K562 (cell line): ENCODE data around the gene ACRBP. TPM values are rescaled to one million over a fixed set of nuclear protein-coding genes. Genes with fewer than 3 reads are reported as not detected.
A peak's percentile ranks its signal among the peaks of the same experiment; 100 is the strongest.

Experiments
- ATAC-seq: fragments of 200-7000 bp; cut with Tn5 transposase; 3 replicates; pipeline ENCODE4 v1.9.1; 2020; ENCODE audit warnings: moderate library complexity
- BruUV-seq: library from RNA; stranded (reverse); fragments of 400-500 nt; replicated peaks from 2 replicates; lab custom pipeline; 2021; lab: Mats Ljungman, UMichigan
- CTCF ChIA-PET: fragments of 300-600 bp; formaldehyde crosslinking; extraction: SDS; loops from one replicate; lab custom pipeline; 2021; ENCODE audit warnings: low intra/inter-chr PET ratio; lab: Yijun Ruan, JAX
- POLR2A ChIA-PET: fragments of 300-600, 350-650 bp; sonication (Branson Sonifier 250); formaldehyde crosslinking; extraction: SDS; loops from one replicate; lab custom pipeline; 2021; ENCODE audit warnings: antibody characterized with exemption, inconsistent platforms; lab: Yijun Ruan, JAX
- DNase-seq, 4 experiments: peaks; one replicate each; pipeline versions ENCODE4 v3.0.0 to v3.0.0-alpha.2; 2011 to 2018; ENCODE audit warnings: low spot score in 3 of 4, mixed read lengths in 3 of 4; ENCODE audit errors: extremely low read depth in 1 of 4
- FAIRE-seq: peaks from 2 replicates; lab custom pipeline; 2011; peaks lifted over from hg19 to GRCh38; lab: Jason Lieb, UNC
- H2AFZ ChIP-seq: 2 replicates; pipeline ENCODE4 v1.6.0; 2011; ENCODE audit warnings: low read depth, low read length, control low read depth, inconsistent platforms
- H3K27ac ChIP-seq: fragments of 200-600 bp; 3 replicates; pipeline ENCODE4 v1.8.0; 2011; ENCODE audit warnings: low read depth, mild to moderate bottlenecking, control low read depth, inconsistent platforms, low read length, moderate library complexity, mixed read lengths; ENCODE audit errors: extremely low read depth
- H3K27me3 ChIP-seq, 2 experiments: fragments of 300-600 bp in 1 of 2; 2 replicates in 1 of 2; 3 replicates in 1 of 2; pipeline versions ENCODE4 v1.6.0 to v1.8.0; 2011; ENCODE audit warnings: inconsistent platforms in 2 of 2, low read length in 2 of 2, mild to moderate bottlenecking in 1 of 2, mixed read lengths in 1 of 2, moderate library complexity in 1 of 2; ENCODE audit not compliant: control insufficient read depth in 2 of 2, insufficient read depth in 2 of 2
- H3K36me3 ChIP-seq: fragments of 300-600 bp; 3 replicates; pipeline ENCODE4 v1.8.0; 2011; ENCODE audit warnings: mild to moderate bottlenecking, low read length, inconsistent platforms; ENCODE audit not compliant: control insufficient read depth, insufficient read depth
- H3K4me1 ChIP-seq, 2 experiments: fragments of 200-600 bp in 1 of 2; replicated peaks in 1 of 2; 2 replicates in 1 of 2; 3 replicates in 1 of 2; pipeline versions ENCODE4 v1.5.1 to v1.8.0; 2011; ENCODE audit warnings: inconsistent platforms in 2 of 2, low read length in 2 of 2, mild to moderate bottlenecking in 1 of 2, mixed read lengths in 1 of 2, moderate library complexity in 1 of 2; ENCODE audit not compliant: control insufficient read depth in 2 of 2, insufficient read depth in 2 of 2
- H3K4me2 ChIP-seq: 2 replicates; pipeline ENCODE4 v1.6.1; 2011; ENCODE audit warnings: low read length, control low read depth, inconsistent platforms, mixed read lengths; ENCODE audit not compliant: insufficient read depth
- H3K4me3 ChIP-seq: fragments of 200-600 bp; sonication (generic), shearing (Covaris generic); 2 replicates; pipeline ENCODE4 v1.5.1; 2016; ENCODE audit warnings: control low read depth, inconsistent platforms
- H3K79me2 ChIP-seq: fragments of 200-600 bp; 3 replicates; pipeline ENCODE4 v1.8.0; 2011; ENCODE audit warnings: low read length, inconsistent platforms; ENCODE audit not compliant: control insufficient read depth, insufficient read depth
- H3K9ac ChIP-seq, 2 experiments: 2 replicates each; pipeline versions ENCODE4 v1.6.0 to v1.6.1; 2011; ENCODE audit warnings: low read depth in 2 of 2, low read length in 2 of 2, control low read depth in 1 of 2, inconsistent platforms in 1 of 2, mild to moderate bottlenecking in 1 of 2, mixed read lengths in 1 of 2; ENCODE audit not compliant: insufficient read depth in 1 of 2
- H3K9me1 ChIP-seq: one replicate; pipeline ENCODE4 v1.6.0; 2011; ENCODE audit warnings: inconsistent platforms, mild to moderate bottlenecking, low read length, moderate library complexity; ENCODE audit not compliant: control insufficient read depth, insufficient read depth
- H3K9me3 ChIP-seq: replicated peaks from 2 replicates; pipeline ENCODE4 v1.5.1; 2011; ENCODE audit warnings: low read depth, low read length, inconsistent platforms; ENCODE audit not compliant: control insufficient read depth, insufficient read depth
- H4K20me1 ChIP-seq: replicated peaks from 2 replicates; pipeline ENCODE4 v1.6.1; 2011; ENCODE audit warnings: low read length, inconsistent platforms, mixed read lengths; ENCODE audit not compliant: control insufficient read depth, insufficient read depth
- BRD9 ChIP-seq: fragments of 450-650 bp; IDR thresholded peaks from 2 replicates; pipeline ENCODE4 v1.6.1; 2018; ENCODE audit warnings: low read depth; ENCODE audit not compliant: partially characterized antibody
- BRF1 ChIP-seq: IDR thresholded peaks from 3 replicates; pipeline ENCODE4 v1.6.1; 2011; ENCODE audit warnings: borderline replicate concordance, mild to moderate bottlenecking; ENCODE audit not compliant: insufficient read length; ENCODE audit errors: extremely low read depth
- CBFA2T3 ChIP-seq: fragments of 450-650 bp; IDR thresholded peaks from 2 replicates; pipeline ENCODE4 v1.6.1; 2017
- CXXC5 ChIP-seq: fragments of 250-450 bp; sonication (Bioruptor Pico); IDR thresholded peaks from 2 replicates; pipeline ENCODE4 v1.8.0; 2022; ENCODE audit warnings: inconsistent platforms, mild to moderate bottlenecking, moderate library complexity
- EHMT2 ChIP-seq: fragments of 450-650 bp; IDR thresholded peaks from 2 replicates; pipeline ENCODE4 v1.6.1; 2018; ENCODE audit warnings: antibody characterized with exemption
- GABPB1 ChIP-seq: sonication (generic); formaldehyde crosslinking; IDR thresholded peaks from 2 replicates; pipeline ENCODE4 v1.8.0; 2022; ENCODE audit warnings: mild to moderate bottlenecking, missing genetic modification reagents
- RHOXF2B ChIP-seq: fragments of 250-450 bp; sonication (Bioruptor Pico); conservative IDR thresholded peaks from 2 replicates; pipeline ENCODE4 v1.5.1; 2021
- SPI1 ChIP-seq: IDR thresholded peaks from 2 replicates; pipeline ENCODE4 v1.6.1; 2011; ENCODE audit warnings: low read depth, low read length, control low read depth, borderline replicate concordance
- TBP ChIP-seq: optimal IDR thresholded peaks from 2 replicates; pipeline ENCODE3; 2011; ENCODE audit warnings: low read depth, low read length, improper control_type of control experiment
- ZFP30 ChIP-seq: fragments of 250-450 bp; sonication (Bioruptor Pico); IDR thresholded peaks from 2 replicates; pipeline ENCODE4 v1.8.0; 2022; ENCODE audit warnings: moderate library complexity, mild to moderate bottlenecking, inconsistent platforms, borderline replicate concordance
- ZNF717 ChIP-seq: fragments of 250-450 bp; sonication (Bioruptor Pico); IDR thresholded peaks from 2 replicates; pipeline ENCODE4 v1.5.0; 2021
- WGBS: fragments of 100-300 bp; shearing (Covaris generic); methylation state at CpG from one replicate; pipeline ENCODE4 v1.1.6; 2016; ENCODE audit warnings: low coverage, mixed read lengths; ENCODE audit not compliant: insufficient coverage; ENCODE audit errors: missing lambda C conversion rate; 5-methylcytosine and 5-hydroxymethylcytosine counted together
- in situ Hi-C: fragments of 300-500 bp; cut with MboI; formaldehyde crosslinking; loops from 4 replicates; pipeline ENCODE4 v1.15.0; 2018; ENCODE audit warnings: inconsistent platforms, mixed read lengths
- intact Hi-C: fragments of 100-400 bp; cut with micrococcal nuclease; formaldehyde crosslinking; loops from 2 replicates; pipeline ENCODE4 v1.14.2; 2022
- polyA plus RNA-seq, 8 experiments: library from polyadenylated mRNA; depleted of rRNA in 4 of 8; stranded (reverse) in 5 of 8; unstranded in 3 of 8; fragments of >200 nt; fragmentation: Nextera tagmentation in 2 of 8; fragmentation: Illumina TruSeq in 1 of 8; extraction: Ambion mirVana in 2 of 8; extraction: Trizol in 1 of 8; gene quantifications; 2 replicates each; pipeline versions ENCODE4 v1.2.1 to v1.2.3, GENCODE V29; 2011 to 2014; ENCODE audit warnings: inconsistent platforms in 1 of 8, missing spikeins in 1 of 8
- total RNA-seq, 7 experiments: library from RNA; depleted of rRNA in 6 of 7; stranded (reverse); fragments of >200 nt in 6 of 7; fragmentation: Illumina TruSeq in 2 of 7; extraction: Trizol in 2 of 7; gene quantifications; 2 replicates each; pipeline versions ENCODE4 v1.2.1 to v1.2.3, GENCODE V29; 2011 to 2021; ENCODE audit warnings: low replicate concordance in 1 of 7
- TF ChIP-seq, protein P1 (sequence below), 2 experiments: fragments of 450-650 bp; IDR thresholded peaks; 2 replicates each; pipeline ENCODE4 v1.6.1; 2018; ENCODE audit warnings: mild to moderate bottlenecking in 2 of 2, low read depth in 1 of 2; ENCODE audit not compliant: partially characterized antibody in 2 of 2
- TF ChIP-seq, protein P2 (sequence below): fragments of 250-450 bp; sonication (Bioruptor Pico); IDR thresholded peaks from 2 replicates; pipeline ENCODE4 v1.5.0; 2020; ENCODE audit warnings: mild to moderate bottlenecking
- TF ChIP-seq, protein P3 (sequence below): fragments of 250-450 bp; sonication (Bioruptor Pico); IDR thresholded peaks from 2 replicates; pipeline ENCODE4 v1.8.0; 2022; ENCODE audit warnings: moderate library complexity, mild to moderate bottlenecking, inconsistent platforms

ACRBP gene
- total and polyA plus RNA-seq, 9 of the 15 experiments (the other 6 are each of a cell fraction or from before 2014, with no cell fraction given) = 3.1 to 31.8 (median 8.4) TPM

DNA sequence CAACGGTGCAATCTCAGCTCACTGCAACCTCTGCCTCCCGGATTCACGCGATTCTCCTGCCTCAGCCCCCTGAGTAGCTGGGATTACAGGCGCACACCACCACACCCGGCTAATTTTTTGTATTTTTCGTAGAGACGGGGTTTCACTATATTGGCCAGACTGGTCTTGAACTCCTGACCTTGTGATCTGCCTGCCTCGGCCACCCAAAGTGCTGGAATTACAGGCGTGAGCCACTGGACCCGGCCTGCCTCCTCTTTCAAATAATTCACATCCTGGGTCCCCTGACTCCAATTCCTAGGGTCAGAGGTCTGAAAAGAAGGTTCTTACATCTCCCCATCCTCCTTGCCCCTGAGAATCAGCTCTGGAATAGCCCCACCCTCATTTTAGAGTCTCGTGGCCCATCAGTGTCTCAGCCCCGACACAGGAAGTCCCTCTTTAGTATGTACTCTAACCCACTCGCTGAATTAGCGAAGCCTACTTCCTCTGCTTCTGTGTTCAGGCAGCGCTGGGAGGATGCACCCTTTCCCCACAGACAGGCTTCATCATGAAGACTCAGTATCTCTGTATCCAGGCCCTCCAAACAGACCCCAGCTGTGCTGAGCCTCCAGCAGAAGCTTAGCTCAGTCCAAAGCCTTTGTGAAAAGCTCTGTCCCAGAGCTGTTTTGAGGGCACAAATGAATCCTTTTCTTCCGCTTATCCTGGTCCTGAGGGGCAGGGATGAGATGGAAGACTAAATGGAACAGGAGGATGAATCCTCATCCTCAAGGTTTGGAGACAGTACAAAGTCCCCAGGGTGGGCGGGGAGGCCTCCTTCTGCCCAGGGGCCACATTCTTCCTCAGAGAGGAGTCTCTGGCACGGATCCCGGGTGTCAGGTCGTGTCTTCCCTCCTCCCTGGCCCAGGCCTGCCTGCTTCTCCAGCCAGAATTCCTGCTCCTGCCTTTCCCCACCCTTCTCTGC is 14.9 kb downstream of the ACRBP start:
- FAIRE-seq = no peak
- H3K4me1 ChIP-seq = peaks cover 26 to 30% of the 10 kb centered on the region in 2 experiments; a peak in 4 of 5 replicates
- TF ChIP-seq BRD9 = no peak
- no peak for TF ChIP-seq BRF1
- no peak for TF ChIP-seq ZFP30 (CRISPR knock-in tag)
- TF ChIP-seq, protein P1, sequence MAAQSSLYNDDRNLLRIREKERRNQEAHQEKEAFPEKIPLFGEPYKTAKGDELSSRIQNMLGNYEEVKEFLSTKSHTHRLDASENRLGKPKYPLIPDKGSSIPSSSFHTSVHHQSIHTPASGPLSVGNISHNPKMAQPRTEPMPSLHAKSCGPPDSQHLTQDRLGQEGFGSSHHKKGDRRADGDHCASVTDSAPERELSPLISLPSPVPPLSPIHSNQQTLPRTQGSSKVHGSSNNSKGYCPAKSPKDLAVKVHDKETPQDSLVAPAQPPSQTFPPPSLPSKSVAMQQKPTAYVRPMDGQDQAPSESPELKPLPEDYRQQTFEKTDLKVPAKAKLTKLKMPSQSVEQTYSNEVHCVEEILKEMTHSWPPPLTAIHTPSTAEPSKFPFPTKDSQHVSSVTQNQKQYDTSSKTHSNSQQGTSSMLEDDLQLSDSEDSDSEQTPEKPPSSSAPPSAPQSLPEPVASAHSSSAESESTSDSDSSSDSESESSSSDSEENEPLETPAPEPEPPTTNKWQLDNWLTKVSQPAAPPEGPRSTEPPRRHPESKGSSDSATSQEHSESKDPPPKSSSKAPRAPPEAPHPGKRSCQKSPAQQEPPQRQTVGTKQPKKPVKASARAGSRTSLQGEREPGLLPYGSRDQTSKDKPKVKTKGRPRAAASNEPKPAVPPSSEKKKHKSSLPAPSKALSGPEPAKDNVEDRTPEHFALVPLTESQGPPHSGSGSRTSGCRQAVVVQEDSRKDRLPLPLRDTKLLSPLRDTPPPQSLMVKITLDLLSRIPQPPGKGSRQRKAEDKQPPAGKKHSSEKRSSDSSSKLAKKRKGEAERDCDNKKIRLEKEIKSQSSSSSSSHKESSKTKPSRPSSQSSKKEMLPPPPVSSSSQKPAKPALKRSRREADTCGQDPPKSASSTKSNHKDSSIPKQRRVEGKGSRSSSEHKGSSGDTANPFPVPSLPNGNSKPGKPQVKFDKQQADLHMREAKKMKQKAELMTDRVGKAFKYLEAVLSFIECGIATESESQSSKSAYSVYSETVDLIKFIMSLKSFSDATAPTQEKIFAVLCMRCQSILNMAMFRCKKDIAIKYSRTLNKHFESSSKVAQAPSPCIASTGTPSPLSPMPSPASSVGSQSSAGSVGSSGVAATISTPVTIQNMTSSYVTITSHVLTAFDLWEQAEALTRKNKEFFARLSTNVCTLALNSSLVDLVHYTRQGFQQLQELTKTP (IDR thresholded peaks at IDR 0.05; ENCODE audit: low read depth in 1 of 2, partially characterized antibody in 2 of 2) = no peak
- TF ChIP-seq SPI1 = peak; percentile 18; the same call in 1 of the 2 replicates
- TF ChIP-seq, protein P2, sequence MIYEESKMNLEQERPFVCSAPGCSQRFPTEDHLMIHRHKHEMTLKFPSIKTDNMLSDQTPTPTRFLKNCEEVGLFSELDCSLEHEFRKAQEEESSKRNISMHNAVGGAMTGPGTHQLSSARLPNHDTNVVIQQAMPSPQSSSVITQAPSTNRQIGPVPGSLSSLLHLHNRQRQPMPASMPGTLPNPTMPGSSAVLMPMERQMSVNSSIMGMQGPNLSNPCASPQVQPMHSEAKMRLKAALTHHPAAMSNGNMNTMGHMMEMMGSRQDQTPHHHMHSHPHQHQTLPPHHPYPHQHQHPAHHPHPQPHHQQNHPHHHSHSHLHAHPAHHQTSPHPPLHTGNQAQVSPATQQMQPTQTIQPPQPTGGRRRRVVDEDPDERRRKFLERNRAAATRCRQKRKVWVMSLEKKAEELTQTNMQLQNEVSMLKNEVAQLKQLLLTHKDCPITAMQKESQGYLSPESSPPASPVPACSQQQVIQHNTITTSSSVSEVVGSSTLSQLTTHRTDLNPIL (CRISPR knock-in tag) = no peak
- peak; percentile 7; the same call in 1 of the 2 replicates for TF ChIP-seq CXXC5 (CRISPR knock-in tag)
- TF ChIP-seq TBP = no peak
- TF ChIP-seq CBFA2T3 = no peak
- no peak for TF ChIP-seq EHMT2
- no peak for TF ChIP-seq RHOXF2B (CRISPR knock-in tag)
- TF ChIP-seq ZNF717 (CRISPR knock-in tag) = no peak
- TF ChIP-seq, protein P3, sequence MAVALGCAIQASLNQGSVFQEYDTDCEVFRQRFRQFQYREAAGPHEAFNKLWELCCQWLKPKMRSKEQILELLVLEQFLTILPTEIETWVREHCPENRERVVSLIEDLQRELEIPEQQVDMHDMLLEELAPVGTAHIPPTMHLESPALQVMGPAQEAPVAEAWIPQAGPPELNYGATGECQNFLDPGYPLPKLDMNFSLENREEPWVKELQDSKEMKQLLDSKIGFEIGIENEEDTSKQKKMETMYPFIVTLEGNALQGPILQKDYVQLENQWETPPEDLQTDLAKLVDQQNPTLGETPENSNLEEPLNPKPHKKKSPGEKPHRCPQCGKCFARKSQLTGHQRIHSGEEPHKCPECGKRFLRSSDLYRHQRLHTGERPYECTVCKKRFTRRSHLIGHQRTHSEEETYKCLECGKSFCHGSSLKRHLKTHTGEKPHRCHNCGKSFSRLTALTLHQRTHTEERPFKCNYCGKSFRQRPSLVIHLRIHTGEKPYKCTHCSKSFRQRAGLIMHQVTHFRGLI (CRISPR knock-in tag) = no peak
- no peak for TF ChIP-seq GABPB1 (CRISPR knock-in tag)

More for the DNA sequence above, 14.9 kb downstream of the ACRBP start:
- ChIA-PET CTCF (no interaction called here), POLR2A (interaction anchor here (0.7 to 1.5 kb wide), 2 partner anchors 18 to 40 kb away, joined by 3 to 6 read pairs; no protein-coding TSS in a partner anchor)
- no peaks in the 10 kb centered on the region for H4K20me1 ChIP-seq
- H3K9me3 ChIP-seq = no peaks in the 10 kb centered on the region
- no peaks in the 10 kb centered on the region for H3K9me1 ChIP-seq
- H3K79me2 ChIP-seq = peaks cover 19% of the 10 kb centered on the region
- 37% methylated on average over 20 of the region's 21 CpGs for WGBS
- in situ Hi-C loops (no loop called here), intact Hi-C loops (no loop called here)
- H3K36me3 ChIP-seq = no peaks in the 10 kb centered on the region; the same call in 2 of the 3 replicates
- H3K9ac ChIP-seq = peak overlapping the region in 1 of 2 experiments; percentile 76; a peak in 2 of 4 replicates
- no peak overlapping the region for H3K4me3 ChIP-seq
- H3K27me3 ChIP-seq = no peaks in the 10 kb centered on the region
- 0 out of 3 replicates have a peak overlapping the region, but pooled peaks have one; percentile 8 for H3K27ac ChIP-seq
- DNase-seq (peak in 1 of 4 experiments; percentile 44), ATAC-seq (no peak)
- BruUV-seq = no TSS peak
- H2AFZ ChIP-seq = no peak overlapping the region
- H3K4me2 ChIP-seq = peak overlapping the region; percentile 46; the same call in 1 of the 2 replicates
